Right ventricle myocardium superior (tissue), 1 donor: Measurements from ENCODE around the gene MOB2. TPM values are rescaled to one million over a fixed set of nuclear protein-coding genes. Genes with fewer than 3 reads are reported as not detected.

Experiments
- total RNA-seq: library from RNA; stranded (reverse); fragmentation: NEBNext Ultra II Directional; extraction: Animal tissue kit (Norgen Biotek cat#: 25700); gene quantifications from one replicate; pipeline ENCODE4 v1.2.1, GENCODE V29; 2021
- donor health status: DM: no; HTN: yes; CAD: no; lungs with severe emphysema.

MOB2 gene
- total RNA-seq, 1 donor from 2014 or later: 46.1 TPM

Other genes with a start within 250 kb of the MOB2 start
- gene TOLLIP, start 177.1 kb downstream of the MOB2 start, total RNA-seq: 49.9 TPM
- gene BRSK2, start 96.8 kb downstream of the MOB2 start, total RNA-seq: 0.67 TPM
- gene DUSP8, start 85.5 kb upstream of the MOB2 start, total RNA-seq: 7.7 TPM
- gene KRTAP5-1, start 98.5 kb upstream of the MOB2 start, total RNA-seq: not detected
- not detected for gene KRTAP5-2, start 111.5 kb upstream of the MOB2 start, total RNA-seq
- not detected for gene KRTAP5-3, start 121.7 kb upstream of the MOB2 start, total RNA-seq
- gene KRTAP5-4, start 135.4 kb upstream of the MOB2 start, total RNA-seq: not detected
- not detected for gene KRTAP5-5, start 143.0 kb upstream of the MOB2 start, total RNA-seq
- gene KRTAP5-6, start 210.4 kb upstream of the MOB2 start, total RNA-seq: not detected